NOMO-1 (cell line): ENCODE measurements around the gene PTPRF.

Experiments
- DNase-seq, 2 experiments: peaks; one replicate each; lab custom pipeline; 2025; ENCODE audit not compliant: unreplicated experiment in 2 of 2; lab: John Stamatoyannopoulos, UW

PTPRF gene

GRCh38 chr1:43512133-43512532 lies 18.6 kb upstream of the PTPRF start:
- DNase-seq = no peak

DNA sequence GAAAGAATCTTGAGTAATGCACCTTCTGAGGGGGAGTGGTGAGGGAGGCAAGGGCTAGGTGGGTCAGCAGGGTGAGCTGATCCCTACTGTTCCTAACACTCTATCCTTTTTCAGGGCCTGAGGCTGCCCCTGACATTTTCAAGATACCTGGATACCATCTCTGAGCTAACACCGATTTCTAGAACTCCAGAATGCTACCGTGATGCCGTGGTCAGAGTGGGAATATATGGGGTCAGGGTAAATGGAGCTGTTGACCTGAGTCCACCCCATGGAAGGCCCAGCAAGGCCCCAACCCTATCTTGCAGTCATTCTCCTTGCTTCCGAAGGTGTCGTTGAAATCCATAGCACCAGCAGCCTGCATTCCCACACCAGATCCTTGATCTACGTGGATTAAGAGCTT lies 18.0 kb upstream of the PTPRF start:
- no peak for DNase-seq

- DNase-seq = no peak
These were observed 17.1 kb upstream of the PTPRF start for GRCh38 chr1:43513471-43514173.

- no peak for DNase-seq
These were observed 11.6 kb upstream of the PTPRF start for GRCh38 chr1:43518935-43519686.

DNA sequence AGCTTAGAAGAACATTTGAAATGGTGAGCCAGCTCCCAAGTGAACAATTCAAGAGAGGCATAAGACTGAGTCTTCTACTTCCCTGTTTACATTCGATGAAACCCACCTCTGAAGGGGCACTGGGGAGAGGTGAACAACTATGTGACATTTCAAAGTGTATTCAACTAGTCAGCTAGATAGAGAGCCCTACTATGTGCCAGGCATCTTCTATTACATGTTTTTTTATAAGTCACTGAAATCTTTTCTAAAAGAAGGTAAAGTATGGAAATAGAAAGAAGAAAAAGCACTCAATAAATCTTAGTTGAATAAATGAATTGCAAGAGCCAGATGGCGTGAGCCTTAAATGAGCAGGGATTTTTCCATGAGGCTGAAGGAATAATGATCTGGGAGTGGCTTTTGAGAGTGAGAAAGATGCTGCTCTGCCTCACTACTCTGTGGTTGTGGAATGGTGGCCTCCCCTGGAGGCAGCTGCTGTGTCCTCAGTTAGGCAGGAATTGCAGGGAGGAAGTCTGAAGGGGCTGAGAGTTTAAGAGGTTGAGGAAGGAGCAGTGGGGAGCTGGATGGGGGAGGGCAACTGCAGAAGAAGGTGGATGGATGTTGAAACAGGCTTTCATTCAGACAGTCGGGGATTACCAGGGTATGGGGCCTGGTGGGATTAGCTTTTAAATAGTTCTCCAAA lies 10.4 kb upstream of the PTPRF start:
- DNase-seq = no peak

- DNase-seq = no peak
These were observed 9.6 kb upstream of the PTPRF start for GRCh38 chr1:43521078-43521477.

GRCh38 chr1:43521756-43522155 lies 8.9 kb upstream of the PTPRF start:
- DNase-seq = no peak

GRCh38 chr1:43522431-43522775 lies 8.3 kb upstream of the PTPRF start:
- no peak for DNase-seq

- no peak for DNase-seq
These were observed 7.8 kb upstream of the PTPRF start for GRCh38 chr1:43522776-43523480.

GRCh38 chr1:43524804-43525203 lies 5.9 kb upstream of the PTPRF start:
- no peak for DNase-seq

GRCh38 chr1:43526002-43526401 lies 4.7 kb upstream of the PTPRF start:
- DNase-seq = no peak

DNA sequence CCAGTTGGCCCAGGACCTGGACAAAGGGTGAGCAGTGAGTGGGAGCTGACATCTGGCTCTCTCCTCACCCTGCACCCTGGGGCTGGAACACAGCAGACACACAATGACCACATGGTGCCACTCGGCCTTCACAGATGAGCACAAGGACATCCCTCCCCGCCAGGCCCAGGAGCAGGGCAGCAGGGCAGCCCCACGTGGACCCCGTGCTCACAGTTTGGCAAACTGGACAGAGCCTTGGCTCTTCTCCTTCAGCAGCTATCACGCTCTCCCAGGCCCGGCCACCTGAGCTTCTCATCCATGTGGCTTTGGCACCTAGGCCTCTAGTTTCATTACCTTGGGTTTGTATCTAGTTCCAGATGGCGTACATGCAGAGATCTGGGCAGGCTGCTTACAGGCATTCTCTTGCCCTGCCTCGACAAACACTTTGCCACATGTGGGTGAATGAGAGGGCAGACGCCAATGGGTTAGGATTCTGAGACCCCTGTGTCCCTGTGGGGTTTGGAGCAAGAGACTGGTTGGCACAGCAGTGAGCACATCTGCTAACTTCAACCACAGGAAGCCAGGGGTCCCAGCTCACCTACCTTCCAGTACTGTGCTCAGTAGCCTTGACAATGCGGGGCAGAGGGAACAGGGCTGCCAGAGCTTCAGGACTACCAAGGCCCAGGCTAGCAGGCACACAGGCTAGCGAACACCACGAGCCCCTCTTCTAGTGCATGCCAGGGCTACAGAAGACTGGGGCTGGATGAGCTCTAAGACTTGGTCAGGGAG lies 3.4 kb upstream of the PTPRF start:
- DNase-seq = no peak

DNA sequence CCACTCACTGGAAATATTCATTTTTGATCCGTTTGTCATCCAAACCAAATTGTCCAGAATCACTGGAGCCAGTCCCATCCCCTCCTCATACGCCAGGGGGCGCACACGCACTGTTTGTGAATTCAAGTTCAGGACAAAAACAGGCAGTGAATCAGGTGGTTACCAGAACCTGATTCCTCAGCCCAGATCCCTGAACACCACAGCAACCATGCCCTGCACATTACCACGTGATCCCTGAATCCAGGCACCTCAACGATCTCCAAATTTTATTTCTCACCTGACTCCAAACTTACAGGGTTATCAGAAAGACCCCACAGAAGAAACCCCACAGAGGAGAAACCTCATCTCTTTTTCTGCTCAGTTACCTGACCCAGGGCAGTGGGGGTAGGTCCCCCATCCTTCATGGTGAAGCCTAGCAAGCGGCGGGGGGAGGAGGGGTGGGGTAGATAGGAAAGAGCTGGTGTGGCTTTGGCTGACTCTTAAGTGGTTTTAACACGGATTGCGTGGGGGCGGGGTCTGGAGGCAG lies 1.4 kb upstream of the PTPRF start:
- DNase-seq = peak; percentile 15 to 65

DNA sequence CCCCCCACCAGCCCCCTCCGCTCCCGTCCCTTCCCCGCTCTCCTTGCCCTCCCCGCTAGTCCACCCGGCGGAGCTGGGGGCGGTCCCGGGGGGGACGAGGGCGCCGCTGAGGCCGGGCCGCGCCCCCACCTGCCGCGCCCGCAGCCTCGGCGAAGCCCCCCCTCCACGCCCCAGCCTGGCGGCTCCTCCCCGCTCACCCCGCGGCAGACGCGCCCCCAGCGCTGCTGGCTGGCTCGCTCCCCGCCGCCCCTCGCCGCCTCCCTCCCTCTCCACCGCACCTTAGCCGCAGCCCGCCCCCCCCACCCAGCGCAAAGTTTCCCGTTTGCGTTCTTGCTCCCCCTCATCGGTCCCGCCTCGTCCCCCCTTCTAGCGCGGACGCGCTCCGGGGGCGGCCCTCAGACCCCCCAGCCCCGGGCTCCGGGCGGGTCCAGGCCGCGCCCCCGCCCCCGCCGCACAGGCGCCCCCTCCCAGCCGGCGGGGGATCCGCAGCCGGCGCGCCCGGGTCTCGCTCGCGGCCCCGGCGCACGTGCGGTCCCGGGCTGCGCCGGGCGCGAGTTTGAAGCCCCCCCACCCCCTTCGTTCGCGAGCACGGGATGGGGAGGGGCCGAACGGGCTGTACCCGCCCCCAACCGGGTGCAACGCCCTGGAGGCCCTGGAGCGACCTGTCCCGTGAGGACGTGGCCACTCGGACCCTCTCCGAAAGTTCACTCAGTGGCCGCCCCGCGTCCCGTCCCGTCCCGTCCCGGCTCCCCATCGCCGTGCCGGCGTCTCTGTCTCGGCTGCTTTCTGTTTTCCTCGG lies 623 bp downstream of the PTPRF start:
- no peak for DNase-seq

DNA sequence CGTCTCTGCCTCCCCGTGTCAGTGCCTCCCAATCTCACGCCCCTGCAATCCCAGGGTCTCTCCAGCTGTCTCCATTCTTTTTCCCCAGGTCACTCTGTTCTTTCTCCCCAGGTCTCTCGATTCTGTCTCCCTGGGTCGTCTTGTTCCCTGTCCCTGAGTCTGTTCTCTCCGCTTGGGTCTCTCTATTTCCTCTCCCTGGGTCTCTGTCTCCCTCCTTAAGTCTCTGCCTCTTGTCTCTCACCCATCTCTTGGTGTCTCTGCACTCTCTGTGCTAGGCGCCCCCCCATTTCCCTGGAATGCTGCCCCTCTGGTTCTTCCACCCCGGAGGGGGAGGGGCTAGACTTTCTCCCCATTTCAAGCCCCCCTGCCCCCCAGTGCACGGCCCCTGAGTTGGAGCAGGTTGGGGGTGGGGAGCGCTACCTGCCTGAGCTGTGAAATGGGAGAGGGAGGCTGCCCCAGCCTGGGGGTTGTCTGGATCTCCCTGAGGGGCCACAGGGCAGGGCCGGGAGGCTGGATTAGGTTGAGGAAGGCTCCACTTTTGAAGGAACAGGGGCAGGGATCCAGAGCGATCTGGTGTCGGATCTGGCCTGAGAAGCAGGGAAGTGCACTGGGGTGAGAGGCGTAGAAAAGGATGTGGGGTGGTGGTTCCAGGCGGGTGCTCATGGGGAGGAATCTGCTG lies 1.4 kb downstream of the PTPRF start:
- no peak for DNase-seq

- no peak for DNase-seq
These were observed 2.0 kb downstream of the PTPRF start for GRCh38 chr1:43532716-43533115.

GRCh38 chr1:43533584-43533983 lies 2.9 kb downstream of the PTPRF start:
- no peak for DNase-seq

DNA sequence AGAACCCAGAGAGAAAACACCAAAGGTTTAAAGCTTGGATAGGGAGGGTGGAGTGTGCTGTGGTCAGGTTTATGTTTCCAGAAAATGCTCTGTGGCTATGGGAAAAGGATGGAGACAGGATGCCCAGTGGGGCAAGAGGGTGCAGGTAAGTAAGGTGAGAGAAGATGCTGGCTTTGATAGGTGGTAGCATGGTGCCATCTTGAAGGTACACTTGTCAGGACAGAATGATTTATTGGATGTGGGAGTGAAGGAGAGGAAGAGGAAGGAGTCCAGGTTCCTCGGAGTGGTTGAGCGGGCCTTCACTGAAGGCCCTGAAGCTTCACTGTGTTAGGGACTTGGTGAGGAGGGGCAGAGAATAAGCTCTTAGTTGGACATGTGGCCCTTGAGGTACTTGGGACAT lies 3.6 kb downstream of the PTPRF start:
- DNase-seq = no peak
